GM19455 (cell line): Measurements from ENCODE around the gene UNC5A.

Experiments
- ATAC-seq: cut with Tn5 transposase; IDR thresholded peaks from one replicate; pipeline ENCODE4 v1.9.1; 2021; ENCODE audit not compliant: unreplicated experiment

Gene UNC5A

DNA sequence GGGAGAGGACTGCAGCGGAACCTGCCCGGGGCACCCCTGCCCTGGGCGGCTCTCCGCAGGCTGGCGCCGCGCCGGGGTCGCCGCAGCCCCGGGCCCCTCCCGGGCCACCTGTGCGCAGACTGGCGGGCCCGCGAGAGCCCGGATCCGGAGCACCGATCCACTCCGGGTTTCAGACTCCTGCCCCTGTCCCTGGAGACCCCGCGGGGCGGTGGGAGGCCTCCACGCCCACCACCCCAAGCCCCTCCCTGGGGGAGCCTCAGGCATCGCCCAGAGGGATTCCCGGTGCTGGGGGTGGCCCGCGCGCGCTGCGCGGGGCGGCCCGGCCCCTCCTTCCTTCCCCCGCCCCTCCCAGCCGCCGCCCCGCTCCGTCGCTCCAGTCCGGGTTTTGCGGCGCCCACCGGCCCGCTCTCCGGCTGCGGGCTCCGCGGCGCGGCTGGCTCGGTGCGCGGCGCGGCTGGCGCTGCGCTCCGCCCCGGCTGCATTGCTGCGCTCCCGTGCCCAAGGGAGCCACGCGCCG, at the start of gene UNC5A:
Gene UNC5A, plus strand, starts transcription at position 479 of the 517 bp plus-strand sequence. CDS start 192 bp downstream, outside the sequence.
- no peak for ATAC-seq

DNA sequence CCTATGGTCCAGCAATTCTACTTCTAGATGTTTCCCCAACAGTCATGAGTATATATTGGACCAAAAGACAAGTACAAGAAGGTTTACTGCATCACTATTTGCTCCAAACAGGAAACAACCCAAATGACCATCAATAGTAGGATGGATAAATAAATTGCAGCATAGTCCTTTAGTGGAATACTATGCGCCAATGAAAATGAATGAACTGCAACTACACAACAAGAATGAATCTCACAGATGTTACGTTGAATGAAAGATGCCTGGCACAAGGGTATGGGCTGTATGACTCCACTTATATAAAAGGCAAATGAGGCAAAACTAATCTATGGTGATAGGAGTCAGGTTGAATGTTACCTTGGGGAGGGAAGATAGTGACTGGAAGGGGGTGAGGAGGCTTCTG, 48.6 kb upstream of the UNC5A start:
- ATAC-seq: no peak

DNA sequence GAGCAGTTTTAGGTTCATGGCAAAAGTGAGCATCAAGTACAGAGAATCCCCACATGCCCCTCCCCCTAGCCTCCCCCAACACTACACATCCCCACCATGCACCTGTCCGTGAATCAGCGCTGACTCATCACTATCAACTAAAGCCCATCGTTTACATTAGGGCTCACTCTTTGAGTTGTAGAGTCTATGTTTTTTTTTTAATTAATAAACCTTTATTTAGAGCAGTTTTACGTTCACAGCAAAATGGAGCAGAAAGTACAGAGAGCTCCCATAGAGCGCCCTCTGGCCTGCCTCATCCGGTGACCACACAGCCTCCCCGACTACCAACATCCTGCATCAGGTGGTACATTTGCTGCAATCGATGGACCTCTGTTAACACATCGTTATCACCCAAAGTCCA, 47.9 kb upstream of the UNC5A start:
- no peak for ATAC-seq

DNA sequence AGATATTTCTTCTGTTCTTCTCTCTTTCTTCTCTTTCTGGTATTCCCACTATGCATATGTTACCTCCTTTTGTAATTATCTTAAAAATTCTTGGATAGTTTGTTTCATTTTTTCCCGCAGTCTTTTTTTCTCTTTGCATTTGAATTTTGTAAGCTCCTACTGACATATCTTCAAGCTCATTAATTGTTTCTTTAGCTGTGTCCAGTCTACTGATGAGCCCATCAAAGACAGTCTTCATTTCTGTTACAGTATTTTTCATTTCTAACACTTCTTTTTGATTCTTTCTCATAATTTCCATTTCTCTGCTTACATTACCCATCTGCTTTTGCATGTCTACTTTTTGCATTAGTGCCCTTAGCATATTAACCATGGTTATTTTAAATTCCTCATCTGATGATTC, 44.7 kb upstream of the UNC5A start:
- no peak for ATAC-seq

DNA sequence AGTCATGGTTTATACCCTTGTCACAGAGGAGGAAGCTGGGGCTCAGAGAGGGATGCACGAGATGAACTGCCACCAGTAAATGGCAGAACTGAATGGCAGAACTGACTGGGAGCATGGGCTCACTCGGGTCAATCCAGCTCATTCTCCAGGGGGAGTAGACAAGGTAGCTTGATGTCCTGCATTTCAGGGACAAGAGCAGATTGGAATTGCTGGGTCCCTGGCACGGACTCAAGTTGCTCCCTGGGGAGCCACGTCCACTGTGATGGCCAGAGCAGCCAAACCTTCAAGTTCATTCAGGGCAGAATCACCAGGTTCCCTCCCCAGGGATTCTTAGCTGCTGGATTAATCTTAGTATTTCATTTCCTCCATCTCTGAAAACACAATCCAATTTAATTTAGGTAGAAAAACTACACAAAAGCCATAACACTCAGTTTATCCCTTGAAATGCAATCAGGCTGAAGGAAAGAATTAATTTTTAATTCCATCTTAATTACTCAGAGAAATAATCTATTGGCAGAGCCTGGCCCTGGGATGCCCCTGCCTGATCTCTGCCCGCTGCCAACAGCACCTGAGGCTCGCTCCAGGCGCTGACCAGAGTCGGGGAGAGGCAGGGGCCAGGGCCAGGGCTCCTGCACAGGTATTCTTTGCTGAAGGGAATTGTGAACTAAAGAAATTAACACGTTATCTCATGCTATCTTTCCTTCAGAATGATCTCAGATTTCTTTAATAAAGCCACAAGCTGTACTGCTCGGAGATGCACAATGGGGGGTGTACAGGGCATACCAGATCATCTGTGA, 42.0 kb upstream of the UNC5A start:
- ATAC-seq: no peak

- ATAC-seq: no peak
Measured at GRCh38 chr5:176769911-176770310, 40.4 kb upstream of the UNC5A start.

DNA sequence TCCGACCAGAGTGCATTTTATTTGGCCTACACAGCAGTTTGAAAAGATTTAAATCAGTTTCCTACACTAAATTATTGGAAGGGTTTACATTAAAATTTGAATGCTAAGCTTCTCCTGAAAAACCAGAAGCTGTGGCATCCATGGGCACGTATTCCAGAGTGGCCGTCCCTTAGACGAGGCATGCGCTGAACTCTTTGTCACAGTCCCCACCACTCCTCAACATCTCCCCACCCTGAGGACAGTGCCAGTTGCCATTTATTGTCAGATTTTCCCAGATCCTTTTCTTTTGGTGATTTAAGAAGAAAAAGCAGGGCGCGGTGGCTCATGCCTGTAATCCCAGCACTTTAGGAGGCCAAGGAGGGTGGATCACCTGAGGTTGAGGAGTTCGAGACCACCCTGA, 39.9 kb upstream of the UNC5A start:
- ATAC-seq: no peak

- ATAC-seq: no peak
Measured at GRCh38 chr5:176771102-176771845, 39.1 kb upstream of the UNC5A start.

- no peak for ATAC-seq
Measured at GRCh38 chr5:176772271-176773210, 37.8 kb upstream of the UNC5A start.

- no peak for ATAC-seq
Measured at GRCh38 chr5:176773408-176774035, 36.8 kb upstream of the UNC5A start.

DNA sequence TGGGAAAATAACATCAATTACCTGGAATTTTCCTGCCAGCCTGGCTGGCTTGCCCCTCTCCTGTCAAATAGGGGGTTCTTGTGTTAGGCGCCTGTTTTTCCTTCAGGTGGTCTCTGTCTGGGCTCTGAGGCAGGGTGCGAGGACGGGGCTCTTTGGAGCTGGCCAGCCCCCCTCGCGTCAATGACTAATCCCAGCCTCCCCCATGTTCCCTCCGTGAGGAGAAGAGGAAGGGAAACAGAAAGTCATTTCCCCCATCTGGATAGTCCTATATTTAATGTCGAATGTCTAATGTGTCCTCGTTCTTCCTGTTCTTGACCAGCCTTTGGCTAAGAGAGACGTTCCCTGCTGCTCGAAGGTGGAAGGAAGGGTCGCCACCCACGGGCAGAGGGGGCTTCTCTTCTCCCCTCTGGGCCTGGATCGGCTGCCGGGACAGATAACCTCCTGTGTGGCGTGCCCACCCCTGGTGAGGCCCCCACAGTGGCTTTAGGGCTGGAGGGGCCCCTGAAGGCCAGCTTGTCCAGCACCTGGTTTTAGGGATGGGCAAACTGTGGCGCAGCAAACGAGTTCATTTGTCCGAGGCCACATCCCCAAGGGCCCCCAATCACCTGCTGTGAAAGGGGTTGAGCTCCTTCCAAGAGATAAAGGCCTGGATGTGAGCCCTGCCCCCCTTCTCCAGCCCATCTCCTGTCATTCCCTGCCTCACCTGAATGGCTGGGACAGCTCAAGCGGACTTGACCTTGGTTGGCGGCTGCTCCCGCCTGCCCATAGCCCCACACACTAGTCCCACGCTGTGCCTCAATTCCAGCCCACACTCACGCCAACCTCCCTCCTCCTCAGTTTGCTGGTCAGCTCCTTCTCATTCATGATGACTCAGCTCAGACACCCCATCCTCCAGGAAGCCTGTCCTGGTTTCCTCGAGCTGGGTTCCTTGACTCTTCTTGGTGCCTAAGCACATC, 35.9 kb upstream of the UNC5A start:
- no peak for ATAC-seq

DNA sequence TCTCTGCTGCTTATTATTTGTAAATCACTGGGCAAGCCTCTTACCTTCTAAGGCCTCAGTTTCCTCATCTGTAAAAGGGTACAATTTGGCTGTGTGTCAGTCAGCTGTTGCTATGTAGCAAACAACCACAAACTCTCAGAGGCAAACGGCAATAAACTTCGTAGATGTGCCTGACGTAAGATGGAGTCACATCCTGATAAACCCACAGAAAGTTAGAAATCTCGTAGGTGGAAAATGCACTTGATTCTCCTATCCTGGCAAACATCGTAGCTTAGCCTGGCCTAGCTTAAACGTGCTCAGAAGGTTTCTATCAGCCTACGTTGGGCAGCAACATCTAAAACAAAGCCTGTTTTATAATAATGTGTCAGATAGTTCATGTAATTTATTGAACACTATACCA, 35.0 kb upstream of the UNC5A start:
- ATAC-seq: no peak

DNA sequence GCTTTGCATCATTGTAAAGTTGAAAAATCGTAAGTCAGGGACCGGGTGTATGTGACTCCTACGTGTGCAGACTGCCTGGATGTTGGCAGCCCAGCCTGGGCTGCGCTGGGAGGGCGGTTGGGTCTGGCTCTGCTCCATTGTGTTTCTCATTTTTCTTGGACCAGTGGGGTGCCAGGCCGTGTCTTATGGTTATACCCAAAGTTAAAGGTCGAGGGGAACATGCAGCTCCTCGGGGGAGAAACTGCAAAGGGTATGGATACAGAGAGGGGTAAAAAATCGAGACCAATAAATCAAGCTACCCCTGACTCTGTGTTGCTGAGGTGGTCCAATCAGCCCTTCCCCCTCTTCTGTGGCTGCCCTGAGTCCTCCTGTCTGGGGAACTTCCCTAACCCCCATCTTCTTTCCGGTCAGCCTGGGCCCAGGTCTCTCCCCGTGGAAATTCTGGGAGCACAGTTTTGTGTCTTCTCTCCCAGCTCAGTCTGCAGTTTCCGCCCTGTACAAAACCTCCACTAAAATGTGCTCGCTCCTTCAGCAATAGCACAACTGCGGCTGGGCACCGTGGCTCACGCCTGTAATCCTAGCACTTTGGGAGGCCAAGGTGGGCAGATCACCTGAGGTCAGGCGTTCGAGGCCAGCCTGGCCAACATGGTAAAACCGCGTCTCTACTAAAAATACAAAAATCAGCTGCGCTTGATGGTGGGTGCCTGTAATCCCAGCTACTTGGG, 34.1 kb upstream of the UNC5A start:
- ATAC-seq: no peak

GRCh38 chr5:176776916-176777315, 33.4 kb upstream of the UNC5A start:
- ATAC-seq: no peak

GRCh38 chr5:176778921-176779465, 31.4 kb upstream of the UNC5A start:
- ATAC-seq: no peak

- no peak for ATAC-seq
Measured at GRCh38 chr5:176779537-176779936, 30.8 kb upstream of the UNC5A start.

GRCh38 chr5:176780176-176781053, 29.9 kb upstream of the UNC5A start:
- no peak for ATAC-seq

DNA sequence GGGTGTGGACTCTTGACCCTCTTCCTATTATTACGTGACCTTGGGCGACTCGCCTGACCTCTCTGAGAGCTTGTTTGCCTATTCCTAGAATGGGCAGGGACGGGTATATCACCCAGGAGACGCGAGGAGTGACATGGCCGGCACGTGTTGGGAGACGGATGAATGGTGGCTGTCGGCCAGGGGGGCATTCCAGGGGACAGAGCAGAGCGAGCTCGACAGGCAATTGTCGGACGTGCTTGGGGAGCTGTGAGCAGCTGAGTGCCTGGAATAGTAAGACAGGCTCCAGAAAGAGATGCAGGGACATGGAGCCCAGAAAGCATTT, 29.3 kb upstream of the UNC5A start:
- no peak for ATAC-seq
